ENCODE measurements around the gene BIK.

GRCh38 chr22:43150731-43151206 is 40.2 kb downstream of the BIK start:
- no peak for TF ChIP-seq POLR2AphosphoS5 (IDR thresholded peaks at IDR 0.05)
- no peak for TF ChIP-seq CTCF (IDR thresholded peaks at IDR 0.05)
- TF ChIP-seq POLR2A (IDR thresholded peaks at IDR 0.05) = no peak
- TF ChIP-seq EP300 (IDR thresholded peaks at IDR 0.05) = no peak

All from upper lobe of left lung (tissue), 4 donors.